A673 (cell line): Measurements from ENCODE around the gene MOCOS.

Source experiments
- EZH2 ChIP-seq: fragments of 200-600 bp; sonication (generic); IDR thresholded peaks from 2 replicates; pipeline ENCODE4 v1.6.1; 2017; ENCODE audit warnings: borderline replicate concordance, low read depth, mild to moderate bottlenecking, mixed read lengths, antibody characterized with exemption, low read length; ENCODE audit not compliant: poor library complexity, severe bottlenecking
- TF ChIP-seq, protein P1 (sequence below): fragments of 300-800, 200-600 bp; sonication (generic); conservative IDR thresholded peaks from 2 replicates; pipeline ENCODE4 v1.5.1; 2017; ENCODE audit warnings: low read depth, mild to moderate bottlenecking, antibody characterized with exemption, low read length, moderate library complexity, mixed read lengths

DNA sequence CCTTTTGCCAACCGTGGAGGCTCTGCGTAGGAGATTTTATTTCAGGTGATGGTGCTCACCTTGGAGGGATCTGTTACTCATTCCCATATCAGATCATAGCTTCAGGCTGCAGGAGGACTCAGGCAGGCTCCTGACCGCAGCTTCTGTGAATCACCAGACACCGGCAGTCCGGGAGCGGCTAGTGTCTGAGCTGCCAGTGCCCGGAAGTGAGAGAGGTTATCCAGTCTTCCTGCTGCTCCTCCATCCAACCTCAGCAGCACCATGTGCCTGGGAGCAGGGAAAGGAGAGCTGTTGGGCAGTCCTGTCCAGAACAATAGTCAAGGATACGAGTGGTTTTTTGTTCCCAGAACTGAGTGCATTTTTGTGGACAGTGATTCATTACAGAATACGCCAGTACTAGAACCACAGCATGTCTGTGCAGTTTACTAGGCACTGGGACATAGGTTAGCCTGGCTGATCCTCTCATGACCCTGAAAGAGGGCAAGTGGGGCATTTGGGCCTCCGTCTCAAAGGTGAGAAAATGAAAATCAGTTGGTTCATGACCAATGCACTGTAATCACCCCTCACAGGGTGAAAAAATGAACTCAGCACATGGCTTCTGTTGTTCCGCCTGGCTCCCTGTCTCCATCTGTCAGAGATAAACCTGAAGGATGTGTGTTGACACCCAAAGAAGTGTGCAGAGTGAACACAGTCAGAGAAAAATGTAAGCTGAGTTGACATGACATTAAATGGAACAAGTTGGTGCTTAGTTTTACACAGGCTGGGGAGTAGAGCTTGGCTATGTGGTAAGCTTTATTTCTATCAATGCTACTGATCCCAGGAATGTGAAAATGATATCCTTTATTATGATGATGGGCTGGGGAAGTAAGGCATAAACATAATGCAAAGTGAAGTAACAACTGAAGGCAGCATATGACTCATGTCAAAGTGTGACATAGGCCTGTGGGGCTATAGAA, 122.4 kb downstream of the MOCOS start:
- TF ChIP-seq, protein P1, sequence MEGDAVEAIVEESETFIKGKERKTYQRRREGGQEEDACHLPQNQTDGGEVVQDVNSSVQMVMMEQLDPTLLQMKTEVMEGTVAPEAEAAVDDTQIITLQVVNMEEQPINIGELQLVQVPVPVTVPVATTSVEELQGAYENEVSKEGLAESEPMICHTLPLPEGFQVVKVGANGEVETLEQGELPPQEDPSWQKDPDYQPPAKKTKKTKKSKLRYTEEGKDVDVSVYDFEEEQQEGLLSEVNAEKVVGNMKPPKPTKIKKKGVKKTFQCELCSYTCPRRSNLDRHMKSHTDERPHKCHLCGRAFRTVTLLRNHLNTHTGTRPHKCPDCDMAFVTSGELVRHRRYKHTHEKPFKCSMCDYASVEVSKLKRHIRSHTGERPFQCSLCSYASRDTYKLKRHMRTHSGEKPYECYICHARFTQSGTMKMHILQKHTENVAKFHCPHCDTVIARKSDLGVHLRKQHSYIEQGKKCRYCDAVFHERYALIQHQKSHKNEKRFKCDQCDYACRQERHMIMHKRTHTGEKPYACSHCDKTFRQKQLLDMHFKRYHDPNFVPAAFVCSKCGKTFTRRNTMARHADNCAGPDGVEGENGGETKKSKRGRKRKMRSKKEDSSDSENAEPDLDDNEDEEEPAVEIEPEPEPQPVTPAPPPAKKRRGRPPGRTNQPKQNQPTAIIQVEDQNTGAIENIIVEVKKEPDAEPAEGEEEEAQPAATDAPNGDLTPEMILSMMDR, result no peak
- no peak for TF ChIP-seq EZH2
